Activated CD4-positive, alpha-beta T cell treated with anti-CD3 and anti-CD28 coated beads for 36 hours (primary cell): ENCODE results near the gene TEX53. TPM values are rescaled to one million over a fixed set of nuclear protein-coding genes. Genes with fewer than 3 reads are reported as not detected.

ENCODE experiments used
- ATAC-seq: fragments of 200-7000 bp; cut with Tn5 transposase; one replicate; pipeline ENCODE4 v1.10.0; 2021; ENCODE audit warnings: mild to moderate bottlenecking, moderate library complexity
- CTCF ChIA-PET: fragments of 350-600 bp; sonication (Branson Sonifier 250); formaldehyde crosslinking; loops from one replicate; lab custom pipeline; 2021; ENCODE audit warnings: antibody characterized with exemption; lab: Charles Lee
- POLR2A ChIA-PET: fragments of 350-600 bp; sonication (Branson Sonifier 250); formaldehyde crosslinking; loops from one replicate; lab custom pipeline; 2021; ENCODE audit warnings: antibody characterized with exemption, inconsistent platforms; lab: Charles Lee
- DNase-seq: peaks from one replicate; pipeline ENCODE4 v3.0.0-alpha.2; 2020
- H3K27ac Mint-ChIP-seq: one replicate; pipeline ENCODE4 v1.8.0; 2021; ENCODE audit warnings: mixed read lengths
- H3K27me3 Mint-ChIP-seq: one replicate; pipeline ENCODE4 v1.8.0; 2021; ENCODE audit warnings: mixed read lengths
- H3K36me3 Mint-ChIP-seq: one replicate; pipeline ENCODE4 v1.8.0; 2021; ENCODE audit warnings: low read depth, mixed read lengths
- H3K4me1 Mint-ChIP-seq: one replicate; pipeline ENCODE4 v1.8.0; 2021; ENCODE audit warnings: mixed read lengths
- H3K4me3 Mint-ChIP-seq: one replicate; pipeline ENCODE4 v1.8.0; 2021; ENCODE audit warnings: mild to moderate bottlenecking, moderate library complexity, mixed read lengths
- H3K9me3 Mint-ChIP-seq: one replicate; pipeline ENCODE4 v1.8.0; 2021; ENCODE audit warnings: low read depth, mixed read lengths
- intact Hi-C, 2 experiments: fragments of 100-400 bp; cut with DNase I in 1 of 2; cut with micrococcal nuclease in 1 of 2; formaldehyde crosslinking; loops; one replicate each; pipeline versions ENCODE4 v1.14.2 to v1.15.1; 2022 to 2024; cut with DNase I, micrococcal nuclease
- total RNA-seq, 2 experiments: library from RNA; stranded (reverse); gene quantifications; one replicate each; pipeline ENCODE4 v1.2.3, GENCODE V29; 2021

TEX53 gene
- total RNA-seq, 2 experiments from 2014 or later, result not detected

DNA sequence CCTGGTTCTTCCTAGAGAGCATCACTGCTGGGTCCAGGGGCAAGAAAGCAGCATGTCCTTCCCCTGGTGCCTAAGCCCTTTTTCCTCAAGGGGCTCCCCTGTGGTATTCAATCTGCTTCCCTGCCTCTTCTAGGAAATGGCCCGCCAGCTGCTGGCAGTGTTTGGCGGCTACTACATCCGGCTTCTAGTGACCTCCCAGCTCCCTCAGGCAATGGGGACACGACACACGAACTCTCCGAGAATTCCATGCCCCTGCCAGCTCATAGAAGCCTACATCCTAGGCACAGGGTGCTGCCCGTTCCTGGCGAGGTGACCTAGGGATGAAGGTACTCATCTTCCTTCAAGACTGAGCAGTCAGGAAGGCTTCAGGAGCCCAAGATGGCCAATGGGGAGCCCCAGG lies 14.6 kb downstream of the TEX53 start:
- CTCF ChIA-PET, result interaction anchor here (0.7 to 1.7 kb wide), 3 partner anchors 11 to 403 kb away, joined by 3 to 7 read pairs (median 3); no protein-coding TSS in a partner anchor
- H3K36me3 Mint-ChIP-seq, result peaks cover 62% of the 10 kb centered on the region

DNA sequence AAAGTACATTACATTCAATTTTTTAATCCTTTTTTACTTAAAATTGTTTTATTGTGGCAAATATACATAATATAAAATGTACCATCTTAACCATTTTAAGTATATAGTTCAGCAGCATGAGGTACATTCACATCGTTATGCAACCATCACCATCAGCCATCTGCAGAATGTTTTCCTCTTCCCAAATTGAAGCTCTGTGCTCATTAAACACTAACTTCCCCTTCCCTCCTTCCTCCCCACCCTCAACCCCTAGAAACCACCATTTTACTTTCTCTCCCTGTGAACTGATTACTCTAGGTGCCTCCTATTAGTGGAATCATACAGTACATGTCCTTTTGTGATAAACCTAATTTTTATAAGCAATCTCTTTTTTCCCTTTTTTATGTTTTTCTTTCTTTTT lies 15.6 kb downstream of the TEX53 start:
- Mint-ChIP-seq H3K27ac (no peak overlapping the region), H3K36me3 (peaks cover 62% of the 10 kb centered on the region), H3K9me3 (no peaks in the 10 kb centered on the region), H3K27me3 (no peaks in the 10 kb centered on the region), H3K4me3 (no peak overlapping the region), H3K4me1 (peaks cover 5% of the 10 kb centered on the region)
- DNase-seq, result no peak
- CTCF ChIA-PET, result interaction anchor here (0.6 to 1.7 kb wide), 2 partner anchors 12 to 236 kb away, joined by 3 to 7 read pairs; no protein-coding TSS in a partner anchor
- POLR2A ChIA-PET, result no interaction called here
- ATAC-seq, result no peak
- intact Hi-C loops, result no loop called here

More for the DNA sequence above, 14.6 kb downstream of the TEX53 start:
- H3K4me3 Mint-ChIP-seq, result no peak overlapping the region
- DNase-seq (no peak), ATAC-seq (no peak)
- H3K27me3 Mint-ChIP-seq, result no peaks in the 10 kb centered on the region
- H3K4me1 Mint-ChIP-seq, result peaks cover 5% of the 10 kb centered on the region
- intact Hi-C loops, result no loop called here
- H3K9me3 Mint-ChIP-seq, result peaks cover 3% of the 10 kb centered on the region
- POLR2A ChIA-PET, result no interaction called here
- H3K27ac Mint-ChIP-seq, result no peak overlapping the region

DNA sequence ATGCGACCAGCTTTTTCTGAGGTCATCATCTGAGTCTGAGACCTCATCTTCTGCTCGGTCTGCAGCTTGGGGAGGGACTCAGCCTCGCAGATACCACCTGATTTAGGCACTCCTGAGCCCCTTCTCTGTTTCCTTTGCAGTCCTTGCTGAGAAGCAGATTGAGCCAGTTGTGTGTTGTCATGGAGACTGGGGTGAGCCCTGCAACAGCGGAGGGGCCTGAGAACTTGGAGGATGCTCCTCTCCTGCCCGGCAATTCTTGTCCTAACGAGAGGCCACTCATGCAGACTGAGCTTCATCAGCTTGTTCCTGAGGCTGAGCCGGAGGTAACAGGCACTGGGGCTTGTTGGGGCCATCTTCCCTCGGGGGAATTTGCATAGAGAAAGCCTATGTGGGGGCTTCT lies 19.2 kb downstream of the TEX53 start:
- intact Hi-C loops, result no loop called here
- peaks cover 5% of the 10 kb centered on the region for H3K4me1 Mint-ChIP-seq
- POLR2A ChIA-PET, result interaction anchor here (0.6 kb wide), 1 partner anchor 19 kb away, joined by 4 read pairs; no protein-coding TSS in a partner anchor

DNA sequence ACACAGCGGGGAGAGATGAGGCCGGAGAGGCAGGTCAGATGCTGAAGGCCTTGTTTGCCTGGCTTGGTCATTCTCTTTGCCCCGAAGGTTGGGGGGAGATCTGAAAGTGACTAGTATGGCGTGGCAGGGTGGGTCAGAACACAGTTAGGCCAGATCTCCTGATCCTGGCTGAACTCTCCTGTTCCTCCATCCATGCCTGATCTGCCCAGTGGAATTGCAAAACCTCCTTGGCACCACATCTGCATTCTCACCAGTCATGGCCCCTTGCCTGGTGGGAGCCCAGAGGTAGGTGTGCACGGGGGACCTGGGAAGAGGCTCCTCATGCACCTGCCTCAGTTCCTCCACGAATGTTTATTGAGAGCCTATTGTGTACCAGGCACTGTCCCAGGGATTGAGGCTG lies 23.2 kb downstream of the TEX53 start:
- intact Hi-C loops, result no loop called here
- H3K9me3 Mint-ChIP-seq, result no peaks in the 10 kb centered on the region
- H3K27ac Mint-ChIP-seq, result no peak overlapping the region
- H3K36me3 Mint-ChIP-seq, result peaks cover 56% of the 10 kb centered on the region
- no peak for ATAC-seq
- ChIA-PET POLR2A (no interaction called here), CTCF (no interaction called here)
- no peaks in the 10 kb centered on the region for H3K4me1 Mint-ChIP-seq
- DNase-seq, result no peak
- H3K27me3 Mint-ChIP-seq, result no peaks in the 10 kb centered on the region
- no peak overlapping the region for H3K4me3 Mint-ChIP-seq

More for the DNA sequence above, 19.2 kb downstream of the TEX53 start:
- no peaks in the 10 kb centered on the region for H3K27me3 Mint-ChIP-seq
- peaks cover 59% of the 10 kb centered on the region for H3K36me3 Mint-ChIP-seq
- no peak overlapping the region for H3K4me3 Mint-ChIP-seq
- no peak overlapping the region for H3K27ac Mint-ChIP-seq
- DNase-seq, result no peak
- no peak for ATAC-seq
- CTCF ChIA-PET, result interaction anchor here (1.6 kb wide), 2 partner anchors 15 to 233 kb away, joined by 4 to 6 read pairs; no protein-coding TSS in a partner anchor
- no peaks in the 10 kb centered on the region for H3K9me3 Mint-ChIP-seq

DNA sequence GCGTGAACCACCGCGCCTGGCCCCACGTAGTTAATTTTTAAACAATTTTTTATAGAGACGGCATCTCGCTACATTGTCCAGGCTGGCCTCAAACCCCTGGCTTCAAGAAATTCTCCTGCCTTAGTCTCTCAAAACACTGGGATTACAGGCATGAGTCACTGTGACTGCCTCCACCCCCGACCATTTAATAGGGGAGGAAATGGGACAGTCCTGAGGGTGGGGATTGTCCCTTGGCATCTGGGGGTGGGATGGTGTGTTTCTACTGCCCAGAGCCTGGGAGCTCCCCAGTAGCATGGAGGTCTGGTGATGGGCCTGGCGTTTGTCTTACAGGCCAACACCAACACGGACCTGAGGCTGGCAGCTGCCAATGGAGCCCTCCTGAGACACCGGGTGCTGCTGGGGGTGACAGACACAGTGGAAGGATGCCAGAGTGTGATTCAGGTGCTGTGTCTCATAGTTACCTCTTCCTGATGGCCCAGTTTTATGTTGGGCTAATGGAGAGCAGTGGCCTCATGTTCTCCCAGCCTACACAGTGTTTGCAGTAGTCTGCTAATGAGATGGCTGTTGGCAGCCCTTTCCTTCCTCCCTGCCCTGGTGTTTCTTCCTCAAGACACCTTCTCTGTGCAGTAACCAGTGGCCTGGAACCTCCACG lies 24.0 kb downstream of the TEX53 start:
- H3K4me3 Mint-ChIP-seq, result no peak overlapping the region
- no peak overlapping the region for H3K27ac Mint-ChIP-seq
- ATAC-seq (no peak), DNase-seq (no peak)
- H3K36me3 Mint-ChIP-seq, result peaks cover 57% of the 10 kb centered on the region
- CTCF ChIA-PET, result interaction anchor here (1.2 kb wide), 1 partner anchor 22 kb away, joined by 4 read pairs; no protein-coding TSS in a partner anchor
- no peaks in the 10 kb centered on the region for H3K4me1 Mint-ChIP-seq
- intact Hi-C loops, result no loop called here
- H3K27me3 Mint-ChIP-seq, result no peaks in the 10 kb centered on the region
- no peaks in the 10 kb centered on the region for H3K9me3 Mint-ChIP-seq
- POLR2A ChIA-PET, result no interaction called here

DNA sequence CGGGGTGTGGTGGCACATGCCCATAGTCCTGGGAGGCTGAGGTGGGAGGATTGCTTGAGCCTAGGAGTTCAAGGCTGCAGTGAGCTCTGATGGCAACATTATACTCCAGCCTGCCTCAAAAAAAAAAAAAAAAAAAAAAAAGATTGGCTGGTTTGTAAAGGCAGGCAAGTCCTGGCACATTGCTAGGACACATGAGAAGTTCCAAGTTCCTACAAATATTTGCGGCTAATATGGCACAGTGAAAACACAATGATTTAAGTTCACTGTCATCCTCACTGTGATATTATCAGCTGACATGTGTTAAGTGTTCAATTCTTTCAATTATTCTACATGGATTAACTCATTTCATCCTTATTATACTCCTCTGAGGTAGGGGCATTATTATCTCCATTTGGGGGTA lies 26.4 kb downstream of the TEX53 start:
- CTCF ChIA-PET, result interaction anchor here (0.6 kb wide), 1 partner anchor 98 kb away, joined by 4 read pairs; no protein-coding TSS in a partner anchor
- H3K4me3 Mint-ChIP-seq, result no peak overlapping the region
- no peak for DNase-seq
- H3K4me1 Mint-ChIP-seq, result no peaks in the 10 kb centered on the region
- intact Hi-C loops, result no loop called here
- no peaks in the 10 kb centered on the region for H3K27me3 Mint-ChIP-seq
- no peak overlapping the region for H3K27ac Mint-ChIP-seq
- no peaks in the 10 kb centered on the region for H3K9me3 Mint-ChIP-seq
- ATAC-seq, result no peak
- POLR2A ChIA-PET, result no interaction called here
- peaks cover 51% of the 10 kb centered on the region for H3K36me3 Mint-ChIP-seq

DNA sequence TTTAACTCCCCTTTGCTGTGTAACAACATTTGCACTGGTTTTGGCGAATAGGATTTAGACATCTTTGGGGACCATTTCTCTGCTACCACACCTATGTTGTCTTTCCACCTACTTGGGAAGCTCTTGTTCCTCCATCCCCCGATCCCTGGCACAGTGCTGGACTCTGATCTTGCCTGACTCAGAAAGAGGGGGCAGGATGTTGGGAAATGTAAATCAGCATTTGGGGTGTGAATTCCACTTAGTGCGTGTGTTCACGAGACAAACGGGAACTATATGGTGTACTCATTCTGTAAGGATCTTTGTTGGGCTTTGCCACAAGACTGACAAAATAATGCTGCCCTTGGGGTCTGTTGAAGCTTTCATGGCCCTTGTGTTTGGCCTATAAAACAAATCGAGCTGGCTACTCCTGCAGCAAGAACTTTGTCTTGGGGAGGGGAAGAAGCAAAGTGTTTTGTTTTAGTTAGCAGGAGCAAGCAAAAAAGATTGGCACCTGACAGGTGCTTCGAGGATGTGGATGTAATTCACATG lies 28.0 kb downstream of the TEX53 start:
- no peaks in the 10 kb centered on the region for H3K27me3 Mint-ChIP-seq
- H3K9me3 Mint-ChIP-seq, result no peaks in the 10 kb centered on the region
- DNase-seq (no peak), ATAC-seq (no peak)
- no peak overlapping the region for H3K27ac Mint-ChIP-seq
- intact Hi-C loops, result no loop called here
- peaks cover 47% of the 10 kb centered on the region for H3K36me3 Mint-ChIP-seq
- H3K4me3 Mint-ChIP-seq, result no peak overlapping the region
- CTCF ChIA-PET, result interaction anchor here (0.7 to 1.6 kb wide), 5 partner anchors 10 to 443 kb away, joined by 3 to 7 read pairs (median 3); no protein-coding TSS in a partner anchor
- POLR2A ChIA-PET, result no interaction called here
- no peaks in the 10 kb centered on the region for H3K4me1 Mint-ChIP-seq

DNA sequence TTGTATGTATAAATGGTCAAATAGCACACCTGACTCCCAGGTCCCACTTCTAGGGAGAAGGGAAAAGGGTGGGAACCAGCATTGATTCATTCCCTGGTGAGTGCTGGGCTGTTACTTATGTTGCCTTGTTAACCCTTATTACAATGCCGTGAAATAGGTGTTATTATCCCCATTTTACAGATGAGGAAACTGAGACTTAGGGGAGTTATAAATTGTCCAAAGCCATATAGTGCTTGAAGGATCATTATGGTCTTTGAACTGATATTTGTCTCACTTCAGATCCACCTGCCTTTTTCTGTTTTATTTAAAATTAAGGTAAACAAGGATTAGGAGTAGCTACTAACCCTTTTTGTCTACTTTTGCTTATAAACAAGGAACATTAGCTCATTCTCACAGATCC lies 30.1 kb downstream of the TEX53 start:
- no peak overlapping the region for H3K27ac Mint-ChIP-seq
- ChIA-PET POLR2A (no interaction called here), CTCF (interaction anchor here (1.6 kb wide), 1 partner anchor 25 kb away, joined by 3 read pairs; no protein-coding TSS in a partner anchor)
- no peaks in the 10 kb centered on the region for H3K27me3 Mint-ChIP-seq
- H3K36me3 Mint-ChIP-seq, result peaks cover 41% of the 10 kb centered on the region
- no peaks in the 10 kb centered on the region for H3K9me3 Mint-ChIP-seq
- no peak for ATAC-seq
- H3K4me1 Mint-ChIP-seq, result no peaks in the 10 kb centered on the region
- H3K4me3 Mint-ChIP-seq, result no peak overlapping the region
- no peak for DNase-seq
- intact Hi-C loops, result no loop called here

DNA sequence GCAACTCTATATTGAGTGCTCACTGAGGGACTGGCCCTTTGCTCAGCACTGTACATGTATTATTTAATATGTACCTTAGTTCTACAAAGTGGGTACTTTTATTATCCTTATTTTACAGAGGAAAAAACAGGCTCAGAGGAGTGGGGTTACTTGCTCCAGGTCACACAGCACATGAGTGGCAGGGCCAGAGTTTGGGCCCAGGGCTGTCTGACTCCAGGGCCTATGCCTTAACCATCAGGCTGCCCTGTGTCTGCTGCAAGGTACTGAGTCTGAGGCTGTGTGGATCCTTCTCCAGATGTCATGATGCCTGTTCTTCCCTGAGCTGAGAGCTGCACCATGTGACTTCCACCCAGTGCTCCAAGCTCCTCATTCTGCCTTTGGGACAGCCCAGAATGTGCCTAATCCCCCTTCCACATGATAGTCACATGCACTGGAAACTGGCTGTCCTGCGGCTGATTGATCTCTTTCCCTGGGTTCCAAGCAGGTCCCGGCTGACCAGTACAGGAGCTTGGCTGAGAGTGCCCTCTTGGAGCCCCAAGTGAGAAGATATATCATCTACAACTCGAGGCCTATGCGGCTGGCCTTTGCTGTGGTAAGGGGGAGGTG lies 31.1 kb downstream of the TEX53 start:
- Mint-ChIP-seq H3K27me3 (no peaks in the 10 kb centered on the region), H3K4me3 (no peak overlapping the region), H3K4me1 (no peaks in the 10 kb centered on the region), H3K36me3 (peaks cover 48% of the 10 kb centered on the region), H3K27ac (no peak overlapping the region), H3K9me3 (no peaks in the 10 kb centered on the region)
- DNase-seq (no peak), ATAC-seq (no peak)
- intact Hi-C loops, result no loop called here
- ChIA-PET CTCF (interaction anchor here (0.9 kb wide), 1 partner anchor 35 kb away, joined by 3 read pairs; no protein-coding TSS in a partner anchor), POLR2A (no interaction called here)

DNA sequence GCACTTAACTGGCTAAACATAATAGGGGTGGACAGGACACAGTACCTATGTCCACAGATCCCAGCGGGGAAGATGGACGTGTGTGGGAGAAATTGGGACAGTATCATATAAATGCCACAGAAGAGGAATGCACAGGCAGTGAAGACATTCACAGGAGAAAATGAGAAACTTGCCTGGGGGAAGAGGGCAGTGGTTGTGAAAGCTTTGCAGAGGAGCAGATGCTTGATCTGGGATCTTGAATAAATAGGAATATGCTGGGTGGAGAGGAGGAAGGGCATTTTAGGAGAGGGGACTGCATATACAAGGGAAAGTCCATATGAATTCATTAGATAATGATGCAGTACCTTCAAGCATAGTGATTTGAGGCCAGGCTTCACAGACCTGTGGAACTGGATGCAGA lies 32.9 kb downstream of the TEX53 start:
- Mint-ChIP-seq H3K4me1 (peaks cover 1% of the 10 kb centered on the region), H3K27me3 (no peaks in the 10 kb centered on the region), H3K36me3 (peaks cover 44% of the 10 kb centered on the region), H3K4me3 (no peak overlapping the region), H3K9me3 (no peaks in the 10 kb centered on the region), H3K27ac (no peak overlapping the region)
- intact Hi-C loops, result no loop called here
- ChIA-PET CTCF (interaction anchor here (0.6 to 1.1 kb wide), 2 partner anchors 29 to 351 kb away, joined by 3 read pairs; no protein-coding TSS in a partner anchor), POLR2A (no interaction called here)
- ATAC-seq, result no peak
- no peak for DNase-seq

DNA sequence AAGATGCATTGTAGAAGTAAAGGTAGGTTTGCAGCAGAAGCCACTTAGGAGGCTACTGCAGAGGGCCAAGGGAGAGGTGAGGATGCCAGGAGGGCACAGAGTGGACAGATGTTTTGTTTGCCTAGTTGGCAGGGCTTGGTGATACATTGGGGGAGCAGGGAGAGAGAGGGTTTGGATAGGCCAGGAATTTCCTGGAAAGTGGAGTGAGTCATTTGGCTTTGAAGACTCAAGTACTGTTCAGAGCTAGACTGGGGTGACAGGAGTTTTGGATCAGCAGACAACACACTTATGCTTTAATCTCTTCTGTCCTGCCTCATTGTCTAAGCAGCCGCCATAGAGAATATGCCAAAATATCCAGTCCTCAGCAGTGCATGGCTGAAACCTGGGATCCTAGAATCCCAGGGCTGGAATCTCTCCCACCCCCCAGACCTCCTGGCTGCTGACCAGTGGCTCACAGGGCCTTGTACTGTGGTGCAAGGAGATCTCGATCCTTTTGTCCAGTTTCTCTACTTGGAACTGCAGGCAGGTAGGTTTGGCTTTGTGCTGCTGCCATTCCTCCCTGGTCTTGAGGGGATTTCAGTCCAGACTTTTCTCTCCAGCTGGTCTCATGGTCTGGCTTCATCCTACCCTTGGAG lies 35.5 kb downstream of the TEX53 start:
- intact Hi-C loops, result no loop called here
- Mint-ChIP-seq H3K27me3 (no peaks in the 10 kb centered on the region), H3K9me3 (no peaks in the 10 kb centered on the region), H3K4me3 (no peak overlapping the region), H3K27ac (no peak overlapping the region), H3K4me1 (peaks cover 14% of the 10 kb centered on the region), H3K36me3 (peaks cover 47% of the 10 kb centered on the region)
- ChIA-PET POLR2A (no interaction called here), CTCF (interaction anchor here (0.7 kb wide), 1 partner anchor 189 kb away, joined by 3 read pairs; no protein-coding TSS in a partner anchor)
- ATAC-seq, result no peak
- no peak for DNase-seq
